NB4 (cell line): ENCODE data around the gene ARR3.

Source experiments
- CTCF ChIP-seq: IDR thresholded peaks from one replicate; pipeline ENCODE4 v1.5.1; 2012; ENCODE audit warnings: low read depth, low read length
- POLR2A ChIP-seq: IDR thresholded peaks from 2 replicates; pipeline ENCODE4 v1.6.1; 2011; ENCODE audit warnings: mild to moderate bottlenecking; ENCODE audit not compliant: insufficient read length; ENCODE audit errors: extremely low read depth

DNA sequence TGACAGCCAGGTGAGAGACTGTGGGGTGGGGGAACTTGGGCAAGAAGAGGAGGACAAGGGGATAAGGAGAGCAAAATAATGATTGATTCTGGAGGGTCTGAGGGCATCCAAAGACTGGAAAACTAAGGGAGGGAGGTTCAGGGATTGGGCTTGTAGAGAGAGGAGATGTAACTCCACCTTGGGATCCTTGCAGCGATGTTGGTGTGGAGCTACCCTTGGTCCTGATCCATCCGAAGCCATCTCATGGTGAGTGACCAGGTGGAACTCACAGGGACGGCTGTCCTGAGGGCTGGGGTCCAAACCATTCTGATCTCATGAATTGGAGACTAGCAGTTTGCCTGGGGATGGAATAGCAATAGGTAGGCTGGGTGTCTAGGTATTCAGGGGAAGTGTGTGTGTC lies 12.4 kb downstream of the ARR3 start:
- no peak for TF ChIP-seq CTCF
- no peak for TF ChIP-seq POLR2A
